ENCODE measurements around the gene BCOR. TPM values are rescaled to one million over a fixed set of nuclear protein-coding genes. Genes with fewer than 3 reads are reported as not detected.

Gene BCOR
- total RNA-seq (10 to 100 TPM; 18.3 to 24.3 (median 19.6) TPM), polyA plus RNA-seq (10 to 100 TPM in 2 of 3 donors, 1 to 10 TPM in 1; 6.4 to 14.2 (median 10.1) TPM)
- long read RNA-seq, donor 1, partial matches to known transcripts: 2 of 2 reads
- long read RNA-seq, donor 1, other reads (novel, unspliced or antisense): 0 of 2 reads
- long read RNA-seq, donor 2, partial matches to known transcripts: 13 of 17 reads
- long read RNA-seq, donor 2, other reads (novel, unspliced or antisense): 4 of 17 reads

DNA sequence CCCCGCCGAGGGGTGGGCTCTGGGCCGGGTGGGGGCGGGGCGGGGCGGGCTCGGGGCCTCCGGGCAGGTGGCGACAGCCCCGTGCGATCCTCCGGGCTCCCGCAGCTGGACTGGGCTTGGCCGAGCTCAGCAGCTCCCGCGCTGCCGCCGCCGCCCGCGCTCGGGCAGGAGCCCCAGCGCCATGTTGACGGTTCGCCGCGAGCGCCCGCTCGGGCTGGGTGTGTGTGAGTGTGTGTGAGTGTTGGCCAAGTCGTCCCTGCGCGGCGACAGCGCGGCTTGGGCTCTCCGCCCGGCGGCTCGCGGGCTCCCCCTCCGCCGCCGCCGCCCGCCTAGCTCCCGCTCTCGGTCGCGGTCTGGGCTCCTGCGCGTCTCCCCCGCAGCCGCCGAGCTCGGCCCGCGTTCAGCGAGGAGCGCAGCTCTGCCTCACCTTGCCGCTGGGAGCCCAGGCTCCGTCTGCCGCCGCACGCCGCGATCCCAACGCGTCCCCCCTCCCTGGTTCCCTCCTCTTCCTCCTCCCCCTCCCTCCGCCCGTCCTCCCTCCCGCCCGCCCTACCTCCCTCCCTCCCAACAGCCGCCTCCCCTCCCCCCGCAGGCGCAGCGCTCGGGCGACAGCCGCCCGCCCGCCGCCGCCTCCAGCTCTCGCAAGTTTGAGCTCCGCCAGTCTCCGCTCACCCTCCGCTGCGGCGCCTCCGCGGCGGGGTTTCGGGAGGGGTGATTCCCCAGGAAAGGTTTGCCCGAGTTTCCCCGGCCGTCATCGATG is at the start of gene BCOR:
Gene BCOR (minus strand): TSS at position 455 of the 760 bp plus-strand sequence. CDS start 20,029 bp downstream, outside the sequence.
- WGBS, 3 donors: 0 to 12% (median 1%) methylated on average over 2 to 92 of the region's 98 CpGs
- ATAC-seq (peak; percentile 62 to 64 (median 63)), DNase-seq (peak; percentile 75 to 89)
- intact Hi-C loops (cut with DNase I): loop anchor here in 1 of 2 donors (2.0 kb wide), 1 partner anchor 55 kb away; no protein-coding TSS in a partner anchor
- Histone ChIP-seq H3K27ac (peak within 1 kb of the TSS; percentile 91), H3K36me3 (ENCODE audit: insufficient read depth in 1 of 2, low read depth in 1 of 2) (no peaks in the 10 kb centered on the region), H3K27me3 (ENCODE audit: insufficient read depth in 3 of 3, low read length in 2 of 3) (peaks cover 0 to 88% (median 0%) of the 10 kb centered on the region in 3 donors), H3K9me3 (no peaks in the 10 kb centered on the region), H3K4me3 (peak within 1 kb of the TSS; percentile 78), H3K4me1 (peaks cover 10% of the 10 kb centered on the region)
- TF ChIP-seq, protein P1, sequence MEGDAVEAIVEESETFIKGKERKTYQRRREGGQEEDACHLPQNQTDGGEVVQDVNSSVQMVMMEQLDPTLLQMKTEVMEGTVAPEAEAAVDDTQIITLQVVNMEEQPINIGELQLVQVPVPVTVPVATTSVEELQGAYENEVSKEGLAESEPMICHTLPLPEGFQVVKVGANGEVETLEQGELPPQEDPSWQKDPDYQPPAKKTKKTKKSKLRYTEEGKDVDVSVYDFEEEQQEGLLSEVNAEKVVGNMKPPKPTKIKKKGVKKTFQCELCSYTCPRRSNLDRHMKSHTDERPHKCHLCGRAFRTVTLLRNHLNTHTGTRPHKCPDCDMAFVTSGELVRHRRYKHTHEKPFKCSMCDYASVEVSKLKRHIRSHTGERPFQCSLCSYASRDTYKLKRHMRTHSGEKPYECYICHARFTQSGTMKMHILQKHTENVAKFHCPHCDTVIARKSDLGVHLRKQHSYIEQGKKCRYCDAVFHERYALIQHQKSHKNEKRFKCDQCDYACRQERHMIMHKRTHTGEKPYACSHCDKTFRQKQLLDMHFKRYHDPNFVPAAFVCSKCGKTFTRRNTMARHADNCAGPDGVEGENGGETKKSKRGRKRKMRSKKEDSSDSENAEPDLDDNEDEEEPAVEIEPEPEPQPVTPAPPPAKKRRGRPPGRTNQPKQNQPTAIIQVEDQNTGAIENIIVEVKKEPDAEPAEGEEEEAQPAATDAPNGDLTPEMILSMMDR (IDR thresholded peaks at IDR 0.05): peak; percentile 5

DNA sequence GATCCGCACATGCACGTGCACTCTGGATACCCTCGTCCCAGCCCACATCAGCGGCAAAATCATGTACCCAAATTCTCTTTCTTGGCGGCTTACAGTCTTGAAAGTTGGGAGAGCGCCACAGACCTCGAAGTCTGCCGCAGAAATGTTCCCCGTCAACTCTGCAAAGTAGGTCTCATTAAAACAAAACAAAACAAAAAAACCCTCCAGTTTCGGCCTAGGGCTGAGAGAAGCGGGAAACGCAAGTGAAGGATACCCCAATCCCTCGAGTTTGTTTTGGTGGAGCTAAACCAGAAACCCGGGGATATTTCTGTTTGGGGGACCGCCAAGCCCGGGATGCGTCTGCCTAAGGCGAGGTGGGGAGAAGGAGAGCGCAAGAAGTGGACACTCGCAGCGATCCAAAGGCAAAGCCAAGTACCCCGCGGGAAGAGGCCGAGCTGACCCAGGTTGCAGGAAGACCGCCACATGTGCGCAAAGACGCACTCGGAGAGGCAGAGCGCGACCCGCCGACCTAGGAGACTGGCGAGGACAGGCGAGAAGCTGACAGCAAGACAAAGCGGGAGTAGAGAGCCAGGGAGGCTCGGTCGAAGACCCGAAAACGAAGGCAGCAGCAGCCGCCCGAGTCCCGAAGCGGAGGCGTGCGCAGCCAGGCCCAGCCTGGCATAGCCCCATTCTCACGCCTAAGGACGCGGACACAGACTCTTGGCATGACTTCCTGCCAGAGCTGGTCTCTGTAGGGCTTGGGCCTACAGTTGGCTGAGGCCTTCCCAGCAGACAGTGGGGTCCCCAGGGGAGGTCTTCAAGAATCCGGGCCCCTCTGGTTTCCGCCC is 49.6 kb upstream of the BCOR start:
- no peaks in the 10 kb centered on the region for H3K9me3 ChIP-seq
- 51 to 92% (median 89%) methylated on average over 37 to 50 of the region's 50 CpGs for WGBS, 3 donors
- H3K27me3 ChIP-seq (ENCODE audit: insufficient read depth in 3 of 3, low read length in 2 of 3): peaks cover 0 to 76% (median 0%) of the 10 kb centered on the region in 3 donors

DNA sequence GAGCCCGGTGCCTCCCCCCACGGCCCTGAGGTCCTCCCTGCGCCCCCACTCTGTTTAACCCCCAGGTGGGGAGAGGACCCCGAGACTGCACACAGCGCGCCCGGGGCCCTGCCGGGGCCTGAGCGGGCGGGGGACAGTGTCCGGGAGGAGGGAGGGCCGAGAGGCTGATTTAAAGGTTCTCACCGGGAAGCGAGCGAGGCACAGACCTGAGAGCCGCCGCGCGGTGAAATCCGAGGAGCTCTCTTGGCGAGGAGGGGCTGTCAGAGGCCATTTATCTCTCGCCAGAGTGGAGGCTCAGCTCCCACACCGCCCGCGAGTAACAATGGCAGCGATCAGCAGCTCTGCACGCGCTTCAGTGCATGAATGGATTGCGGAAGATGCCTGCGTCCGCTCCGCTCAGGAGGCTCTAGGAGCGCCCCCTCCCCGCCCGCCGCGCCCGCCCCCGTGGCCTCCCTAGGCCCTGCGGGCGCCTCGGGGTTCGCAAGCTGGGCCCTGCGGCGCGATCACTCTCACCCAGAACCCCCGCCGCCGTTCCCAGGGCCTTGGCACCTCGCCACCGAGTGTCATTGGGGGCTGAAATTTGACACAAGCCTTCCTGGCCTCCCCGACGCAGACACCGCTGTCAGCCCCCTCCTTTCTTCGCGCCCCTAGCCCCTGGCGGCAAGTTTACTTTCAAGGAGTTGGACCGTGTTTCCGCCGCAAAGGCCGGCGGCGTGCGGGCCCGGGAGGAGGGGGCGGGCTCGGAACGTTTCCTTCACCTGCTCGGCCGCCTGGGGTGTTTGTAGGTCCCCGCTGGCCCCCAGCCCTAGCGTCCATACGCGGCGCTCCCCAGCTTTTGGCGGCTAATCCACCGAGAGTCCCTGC is 48.7 kb upstream of the BCOR start:
- Histone ChIP-seq H3K27ac (peak overlapping the region; percentile 41), H3K4me1 (peaks cover 7% of the 10 kb centered on the region), H3K9me3 (no peaks in the 10 kb centered on the region), H3K36me3 (ENCODE audit: insufficient read depth in 1 of 2, low read depth in 1 of 2) (no peaks in the 10 kb centered on the region), H3K27me3 (ENCODE audit: insufficient read depth in 3 of 3, low read length in 2 of 3) (peaks cover 0 to 76% (median 0%) of the 10 kb centered on the region in 3 donors), H3K4me3 (peak overlapping the region; percentile 69)
- WGBS, 3 donors: 6 to 10% (median 10%) methylated on average over 28 to 74 of the region's 77 CpGs
- DNase-seq (peak in 1 of 2 donors; percentile 62), ATAC-seq (peak; percentile 49 to 76 (median 69))
- intact Hi-C loops (cut with DNase I): loop anchor here in 1 of 2 donors (5.0 kb wide), 1 partner anchor 34 kb away; no protein-coding TSS in a partner anchor
- TF ChIP-seq, protein P1 (IDR thresholded peaks at IDR 0.05): no peak

More for the DNA sequence above, 49.6 kb upstream of the BCOR start:
- no peak for DNase-seq
- ATAC-seq: no peak
- Histone ChIP-seq H3K4me3 (peak overlapping the region; percentile 69), H3K4me1 (peaks cover 8% of the 10 kb centered on the region), H3K36me3 (ENCODE audit: insufficient read depth in 1 of 2, low read depth in 1 of 2) (no peaks in the 10 kb centered on the region), H3K27ac (no peak overlapping the region)
- intact Hi-C loops (cut with DNase I): loop anchor here in 1 of 2 donors (5.0 kb wide), 1 partner anchor 35 kb away; no protein-coding TSS in a partner anchor
- TF ChIP-seq, protein P1 (IDR thresholded peaks at IDR 0.05): no peak

DNA sequence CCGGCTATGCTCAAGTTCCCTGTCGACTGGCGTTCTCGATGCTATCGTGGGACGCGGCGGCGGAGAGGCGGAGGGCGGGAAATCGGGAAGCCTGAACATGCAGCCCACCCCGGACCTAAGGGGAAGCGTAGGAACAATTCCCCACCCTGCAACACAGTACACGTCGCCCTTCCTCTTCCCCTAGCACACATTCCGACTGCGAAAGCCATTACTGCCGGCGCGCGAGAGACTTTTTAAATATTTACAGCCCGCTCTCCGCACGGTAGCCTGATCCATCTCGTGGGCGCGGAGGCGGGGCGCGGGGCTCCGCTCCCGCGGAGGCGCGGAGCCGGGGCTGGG is 48.1 kb upstream of the BCOR start:
- Histone ChIP-seq H3K27ac (peak overlapping the region; percentile 41), H3K4me3 (peak overlapping the region; percentile 69), H3K9me3 (no peaks in the 10 kb centered on the region), H3K4me1 (peaks cover 7% of the 10 kb centered on the region), H3K36me3 (ENCODE audit: insufficient read depth in 1 of 2, low read depth in 1 of 2) (no peaks in the 10 kb centered on the region), H3K27me3 (ENCODE audit: insufficient read depth in 3 of 3, low read length in 2 of 3) (peaks cover 0 to 74% (median 0%) of the 10 kb centered on the region in 3 donors)
- TF ChIP-seq, protein P1 (IDR thresholded peaks at IDR 0.05): no peak
- WGBS, 3 donors: 5 to 10% (median 7%) methylated on average over 21 to 37 of the region's 37 CpGs
- intact Hi-C loops (cut with DNase I): loop anchor here in 1 of 2 donors (5.0 kb wide), 1 partner anchor 34 kb away; no protein-coding TSS in a partner anchor
- ATAC-seq: peak; percentile 35 to 61 (median 44)
- no peak for DNase-seq

Measured in psoas muscle (tissue), 8 donors.